Measurements from ENCODE around the gene ETAA1.

The ETAA1 gene

DNA sequence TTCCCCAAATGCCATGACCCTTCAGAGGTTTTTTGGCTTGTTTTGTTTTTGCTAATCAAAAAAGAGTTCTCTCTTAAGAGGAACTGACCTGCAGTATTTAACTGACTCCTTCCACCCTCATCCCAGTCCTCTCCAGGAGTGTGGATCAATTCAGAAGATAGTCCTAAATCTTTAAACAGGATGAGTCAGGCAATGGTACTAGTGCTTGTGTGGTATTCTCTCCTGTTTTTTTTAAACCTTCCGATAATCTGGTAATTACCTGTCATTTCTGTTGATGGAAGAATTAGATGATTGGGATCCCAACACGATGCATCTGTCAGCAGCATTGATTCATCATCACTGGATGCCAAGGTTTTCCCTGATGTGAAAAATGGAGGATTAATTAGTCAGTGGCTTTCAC lies 41.2 kb downstream of the ETAA1 start:
- DNase-seq = no peak

- no peak for DNase-seq
Observed at GRCh38 chr2:67445652-67446268, 48.6 kb downstream of the ETAA1 start.

DNA sequence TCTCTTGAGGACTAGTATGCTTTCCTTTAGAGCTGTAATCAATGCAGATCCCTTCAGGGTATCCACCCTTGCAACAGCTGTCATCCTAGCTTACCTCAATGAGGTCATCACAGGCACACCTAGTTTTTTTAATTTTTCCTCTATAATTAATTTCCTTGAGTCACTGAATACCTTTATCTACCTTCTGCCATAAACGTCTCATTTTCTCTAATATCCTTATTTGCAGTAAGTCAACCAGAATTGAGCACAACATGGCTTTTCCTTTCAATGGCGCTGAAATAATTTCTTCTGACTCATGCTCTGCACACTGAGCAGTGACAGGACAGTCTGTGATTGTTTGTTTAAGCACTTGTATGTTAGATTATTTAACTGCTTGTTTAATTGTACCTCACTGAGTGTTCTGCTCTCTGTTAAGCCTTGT lies 49.4 kb downstream of the ETAA1 start:
- no peak for DNase-seq

GRCh38 chr2:67448648-67449047 lies 51.5 kb downstream of the ETAA1 start:
- no peak for DNase-seq

DNA sequence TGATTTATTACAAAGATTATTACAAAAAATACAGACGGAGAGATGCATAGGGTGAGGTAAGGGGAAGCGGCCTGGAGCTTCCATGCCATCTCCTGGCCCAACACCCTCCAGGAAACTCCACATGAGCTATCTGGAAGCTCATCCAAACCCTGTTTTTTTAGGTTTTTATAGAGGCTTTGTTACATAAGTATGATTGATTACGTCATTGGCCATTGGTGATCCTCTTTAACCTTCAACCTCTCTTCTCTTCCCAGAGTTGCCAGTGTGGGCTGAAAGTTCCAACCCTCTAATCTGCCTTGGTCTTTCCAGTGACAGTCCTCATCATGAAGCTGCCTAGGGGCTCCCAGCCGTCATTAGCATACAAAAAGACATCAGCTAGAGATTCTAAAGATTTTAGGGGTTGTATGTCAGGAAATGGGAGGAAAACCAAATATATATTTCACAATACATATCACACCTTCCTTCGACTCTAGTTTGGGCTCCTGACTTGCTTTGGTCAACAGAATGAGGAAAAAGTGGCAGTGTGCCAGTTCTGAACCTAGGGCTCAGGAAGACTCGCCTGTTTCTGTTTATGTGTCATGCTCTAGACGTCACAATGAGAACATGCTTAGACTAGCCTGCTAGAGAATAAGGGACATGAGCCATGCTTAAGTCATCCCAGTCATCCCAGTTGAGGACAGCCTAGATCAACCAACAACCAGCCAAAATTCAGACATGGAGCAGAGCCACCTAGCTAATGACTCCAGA lies 54.1 kb downstream of the ETAA1 start:
- no peak for DNase-seq

DNA sequence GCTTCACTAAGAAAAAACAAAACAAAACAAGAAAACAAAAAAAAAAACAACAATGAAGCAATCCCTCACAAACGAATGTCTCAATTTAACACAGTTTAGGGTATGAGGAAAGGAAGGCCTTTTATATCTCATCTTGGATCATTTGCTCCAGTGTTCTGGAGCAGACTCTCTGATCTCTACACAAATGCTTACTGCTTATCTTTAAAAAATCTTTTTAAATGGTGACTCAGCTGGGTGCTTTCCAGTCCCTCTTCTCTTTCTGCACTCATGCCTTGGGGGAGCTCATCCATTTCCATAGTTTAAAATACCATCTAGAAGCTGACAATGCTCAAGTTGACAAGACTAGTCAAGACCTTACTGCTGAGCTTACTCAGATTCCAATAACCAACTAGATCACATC lies 56.2 kb downstream of the ETAA1 start:
- DNase-seq = no peak

- DNase-seq = no peak
Observed at GRCh38 chr2:67455219-67456142, 58.3 kb downstream of the ETAA1 start.

GRCh38 chr2:67456428-67456827 lies 59.3 kb downstream of the ETAA1 start:
- no peak for DNase-seq

- no peak for DNase-seq
Observed at GRCh38 chr2:67457699-67458098, 60.6 kb downstream of the ETAA1 start.

- no peak for DNase-seq
Observed at GRCh38 chr2:67459761-67460160, 62.6 kb downstream of the ETAA1 start.
